Measurements from ENCODE around the gene MRM3.
"Not testable (repeated sequence)": the region's sequence is repeated elsewhere in the genome, so short reads cannot be mapped to it uniquely, and the experiment has no call there.

The MRM3 gene

GRCh38 chr17:828761-829160, 46.6 kb downstream of the MRM3 start:
- DNase-seq, result no peak

- DNase-seq, result not testable (repeated sequence)
Observed at GRCh38 chr17:829614-830013, 47.5 kb downstream of the MRM3 start.

GRCh38 chr17:830381-830780, 48.2 kb downstream of the MRM3 start:
- DNase-seq, result no peak

- no peak for DNase-seq
Observed at GRCh38 chr17:830950-831349, 48.8 kb downstream of the MRM3 start.

- DNase-seq, result no peak
Observed at GRCh38 chr17:834136-834535, 52.0 kb downstream of the MRM3 start.

GRCh38 chr17:835263-835662, 53.1 kb downstream of the MRM3 start:
- DNase-seq, result no peak

GRCh38 chr17:835721-836120, 53.6 kb downstream of the MRM3 start:
- DNase-seq, result not testable (repeated sequence)

- no peak for DNase-seq
Observed at GRCh38 chr17:836151-836550, 54.0 kb downstream of the MRM3 start.

- DNase-seq, result no peak
Observed at GRCh38 chr17:838486-838885, 56.3 kb downstream of the MRM3 start.

GRCh38 chr17:841313-841712, 59.2 kb downstream of the MRM3 start:
- DNase-seq, result no peak
